C4-2B (cell line): ENCODE measurements around the gene UNC45A.
A peak's percentile ranks its signal among the peaks of the same experiment; 100 is the strongest.
"Not testable (repeated sequence)": the region's sequence is repeated elsewhere in the genome, so short reads cannot be mapped to it uniquely, and the experiment has no call there.

Experiments
- H3K27ac ChIP-seq: fragments of 450-650 bp; 2 replicates; pipeline ENCODE4 v1.5.1; 2017
- ZFX ChIP-seq: fragments of 450-650 bp; IDR thresholded peaks from 2 replicates; pipeline ENCODE4 v1.6.1; 2017
- TF ChIP-seq, protein P1 (sequence below): fragments of 450-650 bp; conservative IDR thresholded peaks from 2 replicates; pipeline ENCODE4 v1.5.1; 2017; ENCODE audit warnings: mild to moderate bottlenecking

The UNC45A gene

GRCh38 chr15:90890839-90891238 is 44.2 kb upstream of the UNC45A start:
- no peak overlapping the region for H3K27ac ChIP-seq
- TF ChIP-seq ZFX, result no peak
- TF ChIP-seq, protein P1, sequence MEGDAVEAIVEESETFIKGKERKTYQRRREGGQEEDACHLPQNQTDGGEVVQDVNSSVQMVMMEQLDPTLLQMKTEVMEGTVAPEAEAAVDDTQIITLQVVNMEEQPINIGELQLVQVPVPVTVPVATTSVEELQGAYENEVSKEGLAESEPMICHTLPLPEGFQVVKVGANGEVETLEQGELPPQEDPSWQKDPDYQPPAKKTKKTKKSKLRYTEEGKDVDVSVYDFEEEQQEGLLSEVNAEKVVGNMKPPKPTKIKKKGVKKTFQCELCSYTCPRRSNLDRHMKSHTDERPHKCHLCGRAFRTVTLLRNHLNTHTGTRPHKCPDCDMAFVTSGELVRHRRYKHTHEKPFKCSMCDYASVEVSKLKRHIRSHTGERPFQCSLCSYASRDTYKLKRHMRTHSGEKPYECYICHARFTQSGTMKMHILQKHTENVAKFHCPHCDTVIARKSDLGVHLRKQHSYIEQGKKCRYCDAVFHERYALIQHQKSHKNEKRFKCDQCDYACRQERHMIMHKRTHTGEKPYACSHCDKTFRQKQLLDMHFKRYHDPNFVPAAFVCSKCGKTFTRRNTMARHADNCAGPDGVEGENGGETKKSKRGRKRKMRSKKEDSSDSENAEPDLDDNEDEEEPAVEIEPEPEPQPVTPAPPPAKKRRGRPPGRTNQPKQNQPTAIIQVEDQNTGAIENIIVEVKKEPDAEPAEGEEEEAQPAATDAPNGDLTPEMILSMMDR, result no peak

- no peak overlapping the region for H3K27ac ChIP-seq
- no peak for TF ChIP-seq ZFX
- TF ChIP-seq, protein P1, result no peak
Observed at GRCh38 chr15:90891346-90891949, 43.6 kb upstream of the UNC45A start.

DNA sequence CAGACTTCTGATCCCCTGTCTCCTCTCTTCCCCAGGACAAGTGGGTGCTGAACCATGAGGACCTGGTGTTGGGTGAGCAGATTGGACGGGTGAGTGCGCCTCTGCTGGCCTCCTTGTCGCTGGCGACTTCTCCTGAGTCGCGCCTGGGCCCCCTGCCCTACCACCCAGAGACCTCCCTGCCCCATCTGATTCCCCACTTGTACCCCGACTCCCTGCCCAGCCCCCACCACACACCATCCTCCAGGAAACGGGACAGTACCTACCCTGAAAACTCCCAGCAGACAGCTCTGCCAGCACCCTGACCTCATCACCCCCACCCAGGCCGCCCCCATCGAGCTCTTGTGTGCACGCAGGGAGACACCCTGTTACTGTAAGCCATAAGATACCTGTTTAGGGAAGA is 43.1 kb upstream of the UNC45A start:
- H3K27ac ChIP-seq, result no peak overlapping the region
- TF ChIP-seq, protein P1, result no peak
- TF ChIP-seq ZFX, result no peak

- TF ChIP-seq ZFX, result no peak
- TF ChIP-seq, protein P1, result no peak
- H3K27ac ChIP-seq, result no peak overlapping the region
Observed at GRCh38 chr15:90892498-90893174, 42.4 kb upstream of the UNC45A start.

GRCh38 chr15:90893175-90894090 is 41.7 kb upstream of the UNC45A start:
- H3K27ac ChIP-seq, result no peak overlapping the region
- TF ChIP-seq, protein P1, result peak; percentile 40
- TF ChIP-seq ZFX, result no peak

- no peak for TF ChIP-seq ZFX
- TF ChIP-seq, protein P1, result no peak; the same call in 1 of the 2 replicates
- no peak overlapping the region for H3K27ac ChIP-seq
Observed at GRCh38 chr15:90895571-90896117, 39.4 kb upstream of the UNC45A start.

DNA sequence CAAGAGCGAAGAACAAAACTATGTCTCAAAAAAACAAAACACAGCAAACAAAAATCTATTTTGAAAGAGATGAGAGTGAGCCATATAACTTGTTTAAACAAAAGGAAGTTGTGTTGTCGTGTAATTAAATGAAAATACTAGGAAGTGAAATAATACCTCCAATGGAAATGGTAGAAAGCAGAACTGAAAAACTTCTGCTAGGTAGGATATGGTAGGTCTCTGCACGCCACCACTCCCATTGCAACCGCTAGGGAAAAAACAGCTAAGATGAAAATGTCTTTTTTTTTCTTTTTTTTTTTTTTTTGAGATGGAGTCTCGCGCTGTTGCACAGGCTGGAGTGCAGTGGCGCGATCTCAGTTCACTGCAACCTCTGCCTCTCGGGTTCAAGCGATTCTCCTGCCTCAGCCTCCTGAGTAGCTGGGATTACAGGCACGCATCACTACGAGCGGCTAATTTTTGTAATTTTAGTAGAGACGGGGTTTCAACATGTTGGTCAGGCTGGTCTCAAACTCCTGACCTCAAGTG is 37.9 kb upstream of the UNC45A start:
- not testable (repeated sequence) for H3K27ac ChIP-seq
